HG03342 (cell line): ENCODE results near the gene TMEM167A.

Source experiments
- ATAC-seq: cut with Tn5 transposase; IDR thresholded peaks from one replicate; pipeline ENCODE4 v1.9.1; 2021; ENCODE audit warnings: mild to moderate bottlenecking, moderate library complexity; ENCODE audit not compliant: unreplicated experiment

The TMEM167A gene, protein sequence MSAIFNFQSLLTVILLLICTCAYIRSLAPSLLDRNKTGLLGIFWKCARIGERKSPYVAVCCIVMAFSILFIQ

GRCh38 chr5:83076742-83077661 lies at the start of gene TMEM167A, which contains the start of gene XRCC4:
Gene TMEM167A, minus strand, starts transcription at chr5:83077394. Its CDS starts 71 bp downstream, at chr5:83077323.
Gene XRCC4, plus strand, starts transcription at chr5:83077547. Its CDS starts 27,373 bp downstream, at chr5:83104920.
- ATAC-seq: peak; percentile 97

DNA sequence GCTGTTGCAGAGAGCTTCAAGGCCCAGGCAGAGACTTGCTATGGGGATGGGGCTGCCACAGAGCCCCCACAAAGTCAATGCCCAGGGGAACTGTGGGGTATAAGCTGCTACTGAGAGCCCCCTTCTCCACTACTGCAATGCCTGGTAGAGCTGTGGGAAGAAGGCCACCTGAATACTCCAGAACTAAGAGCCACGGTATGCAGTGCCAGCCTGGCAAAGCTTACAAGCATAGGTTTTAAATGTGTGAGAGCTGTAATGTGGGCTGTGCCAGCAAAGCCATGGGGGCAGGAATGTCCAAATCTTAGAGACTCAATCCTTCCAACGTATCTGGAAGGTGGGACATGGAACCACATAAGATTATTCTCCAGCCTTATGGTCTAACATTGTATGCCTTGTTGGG lies 49.3 kb upstream of the TMEM167A start:
- no peak for ATAC-seq

- no peak for ATAC-seq
These were observed 48.4 kb upstream of the TMEM167A start for GRCh38 chr5:83125560-83125959.

DNA sequence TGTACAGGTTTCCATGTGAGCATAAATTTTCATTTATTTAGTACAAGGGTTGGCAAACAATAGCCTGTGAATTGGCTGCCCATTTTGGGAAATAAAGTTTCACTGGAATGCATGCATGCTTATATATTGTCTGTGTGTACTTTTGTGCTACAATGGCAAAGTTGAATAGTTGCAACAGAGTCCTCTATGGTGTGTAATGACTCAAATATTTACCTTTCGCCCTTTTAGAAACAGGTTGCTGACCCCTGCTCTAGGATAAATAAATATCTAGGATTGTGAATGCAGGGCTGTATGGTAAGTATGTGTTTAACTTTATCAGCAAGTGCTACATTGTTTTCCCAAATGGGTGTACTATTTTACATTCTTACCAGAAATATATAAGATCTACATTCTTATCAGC lies 47.4 kb upstream of the TMEM167A start:
- no peak for ATAC-seq

GRCh38 chr5:83118976-83119375 lies 41.8 kb upstream of the TMEM167A start:
- no peak for ATAC-seq

GRCh38 chr5:83118471-83118870 lies 41.3 kb upstream of the TMEM167A start:
- ATAC-seq: no peak

DNA sequence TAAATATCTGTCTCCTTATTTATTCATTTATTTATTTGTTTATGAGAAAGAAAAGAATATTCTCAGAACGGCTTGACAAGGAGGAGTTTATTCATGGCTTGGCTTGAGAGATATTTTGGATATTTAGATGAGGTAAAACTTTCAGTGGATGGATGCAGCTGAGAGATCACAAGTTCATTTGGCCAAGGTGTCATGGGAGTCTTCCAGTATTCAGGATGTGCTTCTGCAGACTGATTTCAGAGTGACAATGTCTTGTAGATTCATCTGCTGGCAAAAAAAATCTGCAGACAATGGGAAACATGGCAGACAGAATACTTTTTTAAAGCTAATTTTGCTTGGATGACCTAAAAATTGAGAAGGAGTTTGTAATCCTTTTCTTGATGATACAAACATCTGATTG lies 38.6 kb upstream of the TMEM167A start:
- no peak for ATAC-seq

GRCh38 chr5:83109380-83109779 lies 32.2 kb upstream of the TMEM167A start:
- ATAC-seq: no peak

GRCh38 chr5:83107692-83108420 lies 30.7 kb upstream of the TMEM167A start:
- no peak for ATAC-seq

GRCh38 chr5:83104021-83104420 lies 26.8 kb upstream of the TMEM167A start:
- no peak for ATAC-seq

GRCh38 chr5:83102364-83102980 lies 25.3 kb upstream of the TMEM167A start:
- no peak for ATAC-seq

DNA sequence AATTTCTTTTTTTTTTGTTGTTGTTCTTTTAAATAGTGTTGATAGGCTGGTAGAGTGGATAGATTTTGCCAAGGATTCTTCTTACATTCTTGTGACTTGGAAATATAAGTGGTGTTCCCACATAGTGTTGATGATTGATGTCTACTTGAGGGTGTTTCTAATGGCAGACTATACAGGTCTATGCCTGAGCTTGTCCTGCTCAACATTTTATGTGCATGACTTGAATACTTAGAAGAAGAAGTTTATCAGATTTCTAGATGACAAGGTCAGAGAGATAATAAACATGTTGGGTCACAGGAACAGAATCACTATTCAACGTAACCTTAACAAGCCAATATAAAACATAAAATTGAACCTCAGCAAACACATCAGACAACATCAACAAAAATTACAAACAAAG lies 24.3 kb upstream of the TMEM167A start:
- ATAC-seq: no peak

DNA sequence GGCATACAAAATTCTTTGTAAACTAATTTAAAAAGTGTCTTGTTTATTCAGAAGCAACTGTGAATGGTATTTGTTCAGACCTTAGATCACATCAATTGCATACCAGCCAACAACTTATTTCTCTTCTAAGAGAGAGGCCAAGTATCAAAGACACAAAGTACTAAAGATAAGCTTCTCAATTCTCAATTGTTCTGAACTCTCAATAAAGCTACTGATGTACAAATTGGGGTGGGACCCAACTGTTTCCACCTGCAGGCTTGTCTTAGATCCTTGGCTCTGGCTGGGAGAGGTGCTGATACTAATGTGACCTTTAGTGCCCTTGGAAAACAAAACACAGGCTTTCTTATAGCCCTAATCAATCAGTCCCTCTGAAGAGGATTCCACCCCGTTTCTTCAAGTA lies 22.3 kb upstream of the TMEM167A start:
- ATAC-seq: no peak

- no peak for ATAC-seq
These were observed 21.8 kb upstream of the TMEM167A start for GRCh38 chr5:83099001-83099400.

DNA sequence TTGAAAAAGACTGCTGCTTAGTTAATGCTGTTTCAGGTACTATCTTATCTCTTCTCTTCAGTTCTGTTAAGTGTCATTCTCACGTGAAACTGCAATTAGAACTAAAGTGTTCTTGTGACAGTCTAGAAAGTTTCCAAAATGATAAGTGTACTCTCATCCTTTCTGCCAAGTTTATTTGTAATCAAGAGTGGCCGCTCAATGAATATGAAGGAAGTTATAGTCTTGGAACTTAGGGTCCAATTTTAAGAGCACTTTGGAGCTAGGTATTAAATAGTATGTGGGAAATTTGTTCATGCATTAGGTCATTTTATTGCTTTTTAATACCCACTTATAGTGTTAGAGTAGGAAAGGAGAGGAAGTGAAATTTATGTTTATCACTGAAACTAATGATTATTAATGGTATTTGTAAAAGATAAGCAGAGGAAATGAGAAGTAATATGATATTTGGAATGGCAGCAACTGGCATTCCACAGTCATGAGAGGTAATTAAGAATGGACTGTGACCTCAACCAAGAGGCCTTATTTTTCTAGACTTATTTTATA lies 20.6 kb upstream of the TMEM167A start:
- no peak for ATAC-seq

DNA sequence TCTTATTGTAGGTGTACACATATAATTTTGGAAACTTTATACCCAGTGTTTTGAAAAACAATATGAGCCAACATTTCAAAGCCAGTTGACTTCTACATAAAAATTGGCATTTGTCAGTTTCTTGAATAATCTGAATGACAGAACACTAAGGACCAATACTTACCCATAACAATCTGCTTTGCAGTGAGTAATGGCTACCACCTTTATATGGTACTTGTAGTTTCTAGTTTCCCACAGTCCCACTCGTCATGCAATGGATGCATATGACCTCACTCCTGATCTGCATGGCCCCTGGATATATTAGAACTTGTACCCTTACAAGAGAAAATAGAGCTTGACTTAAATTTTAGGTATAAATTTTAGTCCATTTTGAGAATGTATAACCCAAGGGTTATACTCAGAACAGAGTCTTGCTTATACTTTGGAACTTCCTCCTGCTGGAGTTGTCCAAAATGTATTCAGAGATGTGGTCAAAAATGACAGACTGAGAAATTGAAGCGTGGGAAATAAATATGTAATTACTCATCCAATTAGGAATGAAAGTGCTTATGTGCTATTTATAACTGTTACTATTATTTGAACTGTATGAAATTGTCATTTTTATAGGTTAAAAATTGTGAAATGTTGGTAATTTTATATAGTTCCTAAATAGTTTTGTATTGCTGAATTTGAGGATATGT lies 19.6 kb upstream of the TMEM167A start:
- ATAC-seq: no peak

DNA sequence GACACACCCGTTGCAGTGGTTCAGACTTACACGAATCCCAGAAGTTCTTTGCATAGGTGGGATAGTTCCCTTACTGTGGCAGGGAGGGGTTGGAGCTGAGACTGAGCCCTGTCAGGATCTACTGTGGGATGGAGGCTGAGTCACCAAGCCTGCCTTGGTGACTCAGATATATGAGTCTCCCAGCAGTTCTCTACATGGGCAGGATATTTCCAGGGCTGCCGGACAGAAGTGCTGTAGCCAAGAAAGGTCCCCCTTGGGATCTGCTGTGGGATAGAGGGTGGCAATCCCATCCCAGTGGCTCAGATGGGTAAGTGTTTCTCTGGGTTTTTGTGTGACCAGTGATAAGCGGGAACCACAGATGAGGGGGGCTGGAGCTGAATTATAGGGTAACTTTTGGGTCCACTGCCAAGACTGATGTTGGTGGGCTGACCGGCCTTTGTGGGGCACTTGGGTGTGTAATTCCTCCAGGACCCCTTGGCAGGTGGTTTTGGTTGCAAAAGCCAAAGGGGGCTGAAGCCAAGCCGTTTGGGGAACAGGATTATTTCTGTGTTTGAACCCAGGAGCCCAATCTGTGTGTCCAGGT lies 18.9 kb upstream of the TMEM167A start:
- no peak for ATAC-seq

GRCh38 chr5:83095163-83095956 lies 18.2 kb upstream of the TMEM167A start:
- ATAC-seq: no peak

DNA sequence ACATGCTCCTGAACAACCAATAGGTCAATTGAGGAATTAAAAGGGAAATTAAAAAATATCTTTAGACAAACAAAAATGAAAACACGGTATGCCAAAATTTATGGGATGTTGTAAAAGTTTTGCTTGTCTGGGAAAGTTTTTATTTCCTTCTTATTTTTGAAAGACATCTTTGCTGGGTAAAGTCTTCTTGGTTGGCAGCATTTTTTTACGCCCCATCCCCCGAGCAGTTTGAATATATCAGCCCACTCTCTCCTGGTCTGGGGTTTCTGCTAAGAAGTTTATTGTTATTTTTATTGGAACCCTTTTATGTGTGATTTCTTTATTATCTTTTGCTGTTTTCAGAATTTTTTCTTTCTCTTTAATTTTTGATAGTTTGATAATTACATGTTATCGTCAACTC lies 16.5 kb upstream of the TMEM167A start:
- no peak for ATAC-seq
